Measurements from ENCODE around the gene MLN.
A peak's percentile ranks its signal among the peaks of the same experiment; 100 is the strongest.

Gene MLN

DNA sequence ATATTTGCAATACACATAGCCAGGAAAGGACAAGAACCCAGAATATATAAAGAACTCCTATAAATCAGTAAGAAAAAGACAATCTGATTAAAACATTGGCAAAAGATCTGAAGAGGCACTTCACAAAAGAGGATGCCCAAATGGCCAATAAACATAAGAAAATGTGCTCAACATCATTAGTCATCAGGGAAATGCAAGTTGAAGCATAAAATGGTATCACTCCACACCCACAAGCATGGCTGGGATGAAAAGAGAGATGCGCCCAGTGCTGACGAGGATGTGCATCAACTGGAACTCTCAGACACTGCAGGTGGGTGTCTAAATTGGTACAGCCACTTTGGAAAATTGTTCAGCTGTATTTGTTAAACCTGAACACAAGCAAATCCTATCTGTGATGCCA lies 42.4 kb upstream of the MLN start:
- no peak for TF ChIP-seq POLR2AphosphoS5 (IDR thresholded peaks at IDR 0.05; ENCODE audit: low read depth, low read length)
- TF ChIP-seq POLR2A (IDR thresholded peaks at IDR 0.05; ENCODE audit: low read depth, low read length) = no peak
- no peak for TF ChIP-seq TAF1 (IDR thresholded peaks at IDR 0.05; ENCODE audit: low read depth, low read length)
- no peak for TF ChIP-seq PAX5 (IDR thresholded peaks at IDR 0.05; ENCODE audit: insufficient read depth, low read length, severe bottlenecking)
- no peak for TF ChIP-seq POU2F2 (IDR thresholded peaks at IDR 0.05; ENCODE audit: low read depth, low read length)
- TF ChIP-seq SPI1 (IDR thresholded peaks at IDR 0.05; ENCODE audit: low read depth, low read length) = no peak
- no peak for DNase-seq (ENCODE audit: insufficient read length, low spot score)
- no peak for FAIRE-seq

DNA sequence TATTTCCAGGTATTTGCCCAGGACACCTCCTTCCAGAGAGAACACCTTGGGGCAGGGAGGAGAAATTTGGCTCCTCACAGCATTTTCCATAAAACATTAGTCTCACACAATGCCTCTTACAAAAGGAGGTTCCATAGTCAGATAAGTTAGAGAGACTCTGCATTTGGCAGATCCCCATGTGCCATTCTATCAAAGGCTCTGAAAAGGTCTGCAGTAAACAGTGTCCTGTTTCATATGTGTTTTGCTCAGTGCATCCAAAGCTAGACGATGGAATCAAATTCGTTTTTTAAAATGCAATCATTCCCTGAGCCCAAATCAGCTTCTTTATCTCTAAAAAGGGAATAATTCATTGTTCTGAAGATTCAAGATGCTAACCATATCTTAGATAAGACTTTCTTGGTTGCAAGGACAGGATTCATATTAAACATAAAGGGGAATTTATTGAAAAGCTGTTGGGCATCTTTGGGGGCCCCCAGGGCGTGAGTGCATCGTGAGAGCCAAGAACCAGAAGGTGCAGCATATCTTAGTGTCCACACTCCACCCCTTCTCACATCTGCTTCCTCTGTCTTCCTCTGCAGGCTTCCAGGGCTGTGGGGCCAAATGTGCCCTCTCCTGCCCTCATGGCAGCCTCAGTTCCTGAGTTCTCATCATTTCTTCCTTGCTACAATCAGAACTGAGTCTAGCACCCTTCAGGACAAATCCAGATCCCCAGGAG lies 41.4 kb upstream of the MLN start:
- TF ChIP-seq POU2F2 (IDR thresholded peaks at IDR 0.05; ENCODE audit: low read depth, low read length) (no peak), TAF1 (IDR thresholded peaks at IDR 0.05; ENCODE audit: low read depth, low read length) (no peak), PAX5 (IDR thresholded peaks at IDR 0.05; ENCODE audit: insufficient read depth, low read length, severe bottlenecking) (no peak), POLR2AphosphoS5 (IDR thresholded peaks at IDR 0.05; ENCODE audit: low read depth, low read length) (no peak), POLR2A (IDR thresholded peaks at IDR 0.05; ENCODE audit: low read depth, low read length) (no peak), SPI1 (IDR thresholded peaks at IDR 0.05; ENCODE audit: low read depth, low read length) (no peak)
- FAIRE-seq (no peak), DNase-seq (ENCODE audit: insufficient read length, low spot score) (no peak)

DNA sequence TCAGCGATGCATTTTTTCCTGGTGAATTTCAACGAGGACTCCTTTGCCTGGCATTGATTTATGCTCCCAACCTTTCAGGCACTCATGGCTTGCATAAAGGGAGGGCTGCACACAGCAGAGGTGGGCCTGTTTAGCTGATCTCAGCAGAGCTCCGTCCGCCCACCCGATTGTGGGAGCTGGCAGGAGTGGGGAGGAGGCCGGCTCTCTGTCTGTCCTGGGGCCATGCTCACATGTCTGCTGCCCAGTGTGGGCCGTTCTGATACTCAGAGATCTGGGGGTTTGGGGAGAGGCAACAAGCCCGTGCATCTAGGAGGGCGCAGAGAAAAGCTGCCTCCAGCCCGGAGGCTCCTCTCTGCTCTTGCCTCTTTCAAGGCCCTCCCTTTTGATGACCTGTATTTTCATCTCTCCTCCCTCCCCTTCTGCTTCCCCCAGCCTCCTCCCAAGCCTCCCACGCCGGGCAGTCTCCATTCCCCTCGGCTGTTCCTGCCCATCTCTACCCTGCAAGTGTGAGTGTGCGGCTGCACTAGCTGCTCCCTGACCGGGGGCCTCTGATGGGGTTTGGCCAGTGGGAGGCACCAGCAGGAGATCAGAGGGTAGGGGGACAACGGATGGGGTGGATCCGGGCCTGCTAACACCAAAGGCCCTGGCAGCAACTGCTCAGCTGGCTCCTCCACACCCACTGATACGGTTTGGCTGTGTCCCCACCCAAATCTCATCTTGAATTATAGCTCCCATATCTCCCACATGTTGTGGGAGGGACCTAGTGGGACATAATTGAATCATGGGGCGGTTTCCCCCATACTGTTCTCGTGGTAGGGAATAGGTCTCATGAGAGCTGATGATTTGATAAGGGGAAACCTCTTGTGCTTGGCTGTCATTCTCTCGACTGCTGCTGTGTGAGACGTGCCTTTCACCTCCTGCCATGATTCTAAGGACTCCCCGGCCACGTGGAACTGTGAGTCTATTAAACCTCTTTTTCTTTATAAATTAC lies 39.6 kb upstream of the MLN start:
- DNase-seq (ENCODE audit: insufficient read length, low spot score) = no peak
- TF ChIP-seq POLR2AphosphoS5 (IDR thresholded peaks at IDR 0.05; ENCODE audit: low read depth, low read length) = no peak
- no peak for TF ChIP-seq POU2F2 (IDR thresholded peaks at IDR 0.05; ENCODE audit: low read depth, low read length)
- no peak for TF ChIP-seq PAX5 (IDR thresholded peaks at IDR 0.05; ENCODE audit: insufficient read depth, low read length, severe bottlenecking)
- no peak for TF ChIP-seq POLR2A (IDR thresholded peaks at IDR 0.05; ENCODE audit: low read depth, low read length)
- no peak for TF ChIP-seq SPI1 (IDR thresholded peaks at IDR 0.05; ENCODE audit: low read depth, low read length)
- TF ChIP-seq TAF1 (IDR thresholded peaks at IDR 0.05; ENCODE audit: low read depth, low read length) = no peak
- no peak for FAIRE-seq

DNA sequence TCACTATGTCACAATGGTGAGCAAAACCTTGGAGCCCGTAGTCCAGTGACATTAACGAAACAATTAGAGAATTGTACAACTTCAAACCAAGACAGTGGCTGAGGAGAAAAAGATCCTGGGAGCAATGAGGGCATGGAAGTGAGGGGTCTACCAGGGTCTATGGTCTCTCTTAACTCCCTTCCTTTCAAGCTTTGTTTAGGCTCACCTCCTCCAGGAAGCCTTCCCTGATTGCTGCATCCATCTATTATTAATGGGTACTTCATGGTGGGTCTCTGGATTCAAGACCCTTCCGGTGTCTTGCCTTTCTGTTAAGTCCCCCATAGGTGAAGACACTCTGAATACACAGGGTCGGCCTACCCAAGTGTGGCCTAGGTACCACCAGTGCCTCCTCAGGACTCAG lies 38.1 kb upstream of the MLN start:
- TF ChIP-seq PAX5 (IDR thresholded peaks at IDR 0.05; ENCODE audit: insufficient read depth, low read length, severe bottlenecking) = no peak
- TF ChIP-seq POU2F2 (IDR thresholded peaks at IDR 0.05; ENCODE audit: low read depth, low read length) = no peak
- no peak for TF ChIP-seq POLR2A (IDR thresholded peaks at IDR 0.05; ENCODE audit: low read depth, low read length)
- no peak for TF ChIP-seq POLR2AphosphoS5 (IDR thresholded peaks at IDR 0.05; ENCODE audit: low read depth, low read length)
- TF ChIP-seq SPI1 (IDR thresholded peaks at IDR 0.05; ENCODE audit: low read depth, low read length) = no peak
- TF ChIP-seq TAF1 (IDR thresholded peaks at IDR 0.05; ENCODE audit: low read depth, low read length) = no peak
- FAIRE-seq (no peak), DNase-seq (ENCODE audit: insufficient read length, low spot score) (no peak)

DNA sequence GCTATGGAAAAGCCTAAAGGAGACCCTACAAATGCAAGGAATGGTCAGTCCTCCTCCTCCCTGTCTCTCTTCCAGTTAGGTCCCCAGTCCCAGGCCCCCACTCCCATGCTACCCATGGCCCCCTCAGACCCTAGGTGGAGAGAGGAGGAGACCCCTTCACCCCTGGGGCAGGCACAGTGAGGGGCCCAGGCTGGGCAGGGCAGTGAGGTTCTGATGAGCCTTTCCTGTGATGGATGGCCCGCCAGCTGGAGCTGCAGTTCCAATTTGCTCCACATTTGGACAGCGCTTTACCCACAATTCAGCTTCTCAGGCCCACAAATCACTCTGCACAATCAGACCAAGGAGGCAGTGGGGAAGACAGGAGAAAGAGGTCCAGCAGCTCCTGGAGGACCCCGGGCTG lies 37.3 kb upstream of the MLN start:
- FAIRE-seq = no peak
- no peak for TF ChIP-seq SPI1 (IDR thresholded peaks at IDR 0.05; ENCODE audit: low read depth, low read length)
- TF ChIP-seq POLR2A (IDR thresholded peaks at IDR 0.05; ENCODE audit: low read depth, low read length) = no peak
- TF ChIP-seq POLR2AphosphoS5 (IDR thresholded peaks at IDR 0.05; ENCODE audit: low read depth, low read length) = no peak
- TF ChIP-seq TAF1 (IDR thresholded peaks at IDR 0.05; ENCODE audit: low read depth, low read length) = no peak
- DNase-seq (ENCODE audit: insufficient read length, low spot score) = no peak

DNA sequence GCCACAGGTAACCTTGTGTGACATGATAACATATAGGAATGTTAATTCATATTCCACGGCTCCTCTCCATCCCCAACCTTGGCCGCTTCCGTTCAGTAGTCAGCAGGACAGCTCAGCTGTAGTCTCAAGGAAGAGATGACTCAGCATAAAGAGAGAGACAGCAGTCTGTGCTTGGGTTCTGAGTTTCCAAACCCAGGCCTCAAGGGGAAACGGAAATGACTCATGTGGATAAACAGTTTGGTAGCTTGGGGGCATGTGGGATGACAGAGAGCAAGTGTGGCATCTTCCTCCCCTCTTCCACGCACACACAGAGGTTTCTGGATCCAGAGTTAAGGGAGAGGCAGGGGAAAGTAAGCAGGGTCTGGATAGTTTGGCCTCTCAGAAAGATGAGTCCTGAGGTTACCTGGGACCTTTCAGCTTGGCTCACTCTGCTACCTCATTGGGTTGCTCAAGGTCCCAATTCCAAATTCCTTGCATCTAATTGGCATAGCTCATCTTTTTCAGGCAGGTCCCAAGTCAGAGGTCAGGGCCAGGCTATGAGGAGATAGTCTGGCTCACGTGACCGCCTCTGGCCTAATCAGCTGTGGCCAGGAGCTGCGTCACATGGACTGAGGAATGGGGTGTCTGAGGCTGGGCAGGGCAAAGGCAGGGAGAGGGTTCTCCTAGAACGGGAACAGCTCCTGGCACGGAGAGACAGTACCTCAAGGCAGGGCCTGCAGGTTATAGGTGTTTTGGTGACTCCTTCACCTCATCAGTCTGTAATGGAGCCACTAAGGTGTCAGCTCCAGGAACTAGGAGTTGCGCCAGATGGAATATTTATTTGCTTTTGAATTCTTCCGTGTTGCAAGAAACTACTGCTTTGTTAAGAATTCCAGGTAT lies 36.5 kb upstream of the MLN start:
- FAIRE-seq = peak; percentile 26
- DNase-seq (ENCODE audit: insufficient read length, low spot score) = peak; percentile 71
- TF ChIP-seq TAF1 (IDR thresholded peaks at IDR 0.05; ENCODE audit: low read depth, low read length) (no peak), POU2F2 (IDR thresholded peaks at IDR 0.05; ENCODE audit: low read depth, low read length) (no peak), POLR2A (IDR thresholded peaks at IDR 0.05; ENCODE audit: low read depth, low read length) (no peak), POLR2AphosphoS5 (IDR thresholded peaks at IDR 0.05; ENCODE audit: low read depth, low read length) (no peak), SPI1 (IDR thresholded peaks at IDR 0.05; ENCODE audit: low read depth, low read length) (no peak), PAX5 (IDR thresholded peaks at IDR 0.05; ENCODE audit: insufficient read depth, low read length, severe bottlenecking) (no peak)

DNA sequence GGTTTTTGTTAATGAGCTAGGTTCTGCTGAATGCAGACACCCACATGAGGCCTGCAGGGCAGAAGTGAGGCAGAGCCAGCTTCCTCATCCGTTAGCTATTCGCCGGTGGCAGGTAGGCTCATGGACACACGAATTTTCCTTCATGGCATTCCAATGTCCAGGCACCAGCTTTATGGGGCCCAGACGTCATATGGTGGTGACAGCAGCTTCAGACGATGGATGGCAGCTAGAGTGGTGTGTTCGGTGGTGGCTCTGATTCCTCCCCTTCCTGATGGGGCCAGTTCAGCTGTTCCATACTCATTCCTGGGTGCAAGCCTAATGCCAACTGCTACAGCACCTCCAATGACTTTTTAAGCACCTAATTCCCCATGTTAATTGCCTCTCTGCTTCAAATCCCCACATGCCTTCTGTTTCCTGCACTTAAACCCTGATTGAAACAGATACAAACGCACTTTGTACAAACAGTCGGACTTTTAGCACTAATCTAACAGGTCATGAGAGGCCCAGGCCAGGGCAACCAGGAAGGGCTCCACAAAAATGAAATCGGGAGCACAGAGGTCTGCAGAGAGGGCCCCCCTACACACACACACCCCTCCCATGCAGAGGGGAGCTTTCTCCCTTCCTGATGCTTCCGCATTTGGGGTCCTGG lies 35.7 kb upstream of the MLN start:
- FAIRE-seq = no peak
- DNase-seq (ENCODE audit: insufficient read length, low spot score) = no peak
- TF ChIP-seq PAX5 (IDR thresholded peaks at IDR 0.05; ENCODE audit: insufficient read depth, low read length, severe bottlenecking) = no peak
- TF ChIP-seq POLR2AphosphoS5 (IDR thresholded peaks at IDR 0.05; ENCODE audit: low read depth, low read length) = no peak
- TF ChIP-seq SPI1 (IDR thresholded peaks at IDR 0.05; ENCODE audit: low read depth, low read length) = no peak
- no peak for TF ChIP-seq TAF1 (IDR thresholded peaks at IDR 0.05; ENCODE audit: low read depth, low read length)
- no peak for TF ChIP-seq POU2F2 (IDR thresholded peaks at IDR 0.05; ENCODE audit: low read depth, low read length)
- TF ChIP-seq POLR2A (IDR thresholded peaks at IDR 0.05; ENCODE audit: low read depth, low read length) = no peak

DNA sequence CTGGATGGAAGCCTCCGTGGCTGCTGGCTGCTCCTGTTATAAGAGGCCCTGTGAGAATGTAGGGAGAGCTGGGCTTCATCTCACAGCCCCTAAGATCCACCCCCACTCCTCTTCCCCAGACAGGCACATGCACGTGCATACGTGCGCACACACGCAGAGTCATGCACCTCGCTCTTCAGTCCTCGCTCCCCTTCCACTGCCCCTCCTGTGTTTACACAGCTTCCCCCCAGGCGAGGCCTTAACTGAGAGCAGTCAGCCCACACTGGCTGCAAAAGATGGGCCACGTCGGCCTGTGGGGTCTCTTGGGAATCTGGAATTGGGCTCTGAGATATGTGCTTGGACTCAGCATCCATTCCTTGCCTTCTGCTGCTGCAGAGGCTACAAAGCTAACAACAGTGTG lies 35.2 kb upstream of the MLN start:
- DNase-seq (ENCODE audit: insufficient read length, low spot score) (no peak), FAIRE-seq (no peak)
- TF ChIP-seq PAX5 (IDR thresholded peaks at IDR 0.05; ENCODE audit: insufficient read depth, low read length, severe bottlenecking) (no peak), TAF1 (IDR thresholded peaks at IDR 0.05; ENCODE audit: low read depth, low read length) (no peak), POU2F2 (IDR thresholded peaks at IDR 0.05; ENCODE audit: low read depth, low read length) (no peak), POLR2A (IDR thresholded peaks at IDR 0.05; ENCODE audit: low read depth, low read length) (no peak), SPI1 (IDR thresholded peaks at IDR 0.05; ENCODE audit: low read depth, low read length) (no peak), POLR2AphosphoS5 (IDR thresholded peaks at IDR 0.05; ENCODE audit: low read depth, low read length) (no peak)

Data from GM12891 (cell line).